ENCODE measurements around the gene CSNK2A1. TPM values are rescaled to one million over a fixed set of nuclear protein-coding genes. Genes with fewer than 3 reads are reported as not detected.
A peak's percentile ranks its signal among the peaks of the same experiment; 100 is the strongest.

CSNK2A1 gene
- total RNA-seq: 100 TPM
- 39.7 TPM for polyA plus RNA-seq (ENCODE audit: insufficient read depth, low read depth, low replicate concordance)
- long read RNA-seq, donor 1, full-length matches to known transcripts: 11 of 11 reads
- long read RNA-seq, donor 1, partial matches to known transcripts: 0 of 11 reads
- long read RNA-seq, donor 1, other reads (novel, unspliced or antisense): 0 of 11 reads
- long read RNA-seq, donor 2, full-length matches to known transcripts: 26 of 32 reads
- long read RNA-seq, donor 2, partial matches to known transcripts: 6 of 32 reads
- long read RNA-seq, donor 2, other reads (novel, unspliced or antisense): 0 of 32 reads
- long read RNA-seq, donor 3, full-length matches to known transcripts: 27 of 36 reads
- long read RNA-seq, donor 3, partial matches to known transcripts: 9 of 36 reads
- long read RNA-seq, donor 3, other reads (novel, unspliced or antisense): 0 of 36 reads
- long read RNA-seq, donor 4, full-length matches to known transcripts: 26 of 26 reads
- long read RNA-seq, donor 4, partial matches to known transcripts: 0 of 26 reads
- long read RNA-seq, donor 4, other reads (novel, unspliced or antisense): 0 of 26 reads
- long read RNA-seq, donor 5, full-length matches to known transcripts: 1 of 1 reads
- long read RNA-seq, donor 5, partial matches to known transcripts: 0 of 1 reads
- long read RNA-seq, donor 5, other reads (novel, unspliced or antisense): 0 of 1 reads
- long read RNA-seq, donor 6, full-length matches to known transcripts: 15 of 15 reads
- long read RNA-seq, donor 6, partial matches to known transcripts: 0 of 15 reads
- long read RNA-seq, donor 6, other reads (novel, unspliced or antisense): 0 of 15 reads
- long read RNA-seq, donor 7, full-length matches to known transcripts: 28 of 46 reads
- long read RNA-seq, donor 7, partial matches to known transcripts: 5 of 46 reads
- long read RNA-seq, donor 7, other reads (novel, unspliced or antisense): 13 of 46 reads
- long read RNA-seq, donor 8, full-length matches to known transcripts: 19 of 24 reads
- long read RNA-seq, donor 8, partial matches to known transcripts: 5 of 24 reads
- long read RNA-seq, donor 8, other reads (novel, unspliced or antisense): 0 of 24 reads
- long read RNA-seq, donor 9, full-length matches to known transcripts: 12 of 12 reads
- long read RNA-seq, donor 9, partial matches to known transcripts: 0 of 12 reads
- long read RNA-seq, donor 9, other reads (novel, unspliced or antisense): 0 of 12 reads
- long read RNA-seq, donor 10, full-length matches to known transcripts: 20 of 20 reads
- long read RNA-seq, donor 10, partial matches to known transcripts: 0 of 20 reads
- long read RNA-seq, donor 10, other reads (novel, unspliced or antisense): 0 of 20 reads

DNA sequence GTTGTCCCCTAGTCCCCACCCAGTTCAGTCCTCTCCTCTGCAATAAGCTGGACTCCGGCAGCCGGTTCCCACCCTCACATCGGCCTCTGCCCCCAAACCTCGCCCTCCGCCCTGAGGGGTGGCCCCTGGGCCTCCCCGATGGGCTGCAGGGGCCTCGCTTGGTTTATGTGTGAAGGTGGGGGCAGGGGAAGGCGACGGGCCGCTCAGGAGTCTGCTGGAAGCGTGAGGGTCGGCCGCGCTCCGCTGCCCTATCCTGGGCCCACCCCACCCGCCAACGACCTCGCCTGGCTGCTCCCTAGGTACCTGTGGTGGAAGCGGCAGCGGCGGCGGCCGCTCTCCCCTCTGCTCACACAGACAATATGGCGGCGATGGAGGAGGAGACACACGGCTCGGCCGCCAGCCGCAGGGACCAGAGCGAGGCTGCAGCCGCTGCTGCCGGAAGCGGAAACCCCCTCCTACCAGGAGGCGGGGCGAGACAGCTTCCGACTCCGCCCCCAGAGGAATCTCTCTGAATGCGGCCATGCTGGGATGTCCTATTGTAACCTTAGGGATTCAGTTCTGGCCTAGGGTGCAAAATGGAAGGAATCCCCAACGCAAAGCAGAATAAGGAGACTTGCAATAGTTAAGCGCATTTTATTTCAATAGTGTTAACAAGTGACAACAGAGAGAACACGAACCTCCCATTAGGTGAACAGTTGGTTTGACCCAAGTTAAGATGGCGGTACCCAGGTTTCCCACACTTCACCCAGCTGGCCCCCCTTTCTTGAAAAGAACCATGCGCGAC lies at the start of gene CSNK2A1:
TSS of gene CSNK2A1 (minus strand) at position 422 of the 784 bp plus-strand sequence. CDS start 35,239 bp downstream, outside the sequence.
- H3K9me3 ChIP-seq (ENCODE audit: control insufficient read depth in 2 of 3, insufficient read depth in 1 of 3, low read length in 3 of 3): no peaks in the 10 kb centered on the region

DNA sequence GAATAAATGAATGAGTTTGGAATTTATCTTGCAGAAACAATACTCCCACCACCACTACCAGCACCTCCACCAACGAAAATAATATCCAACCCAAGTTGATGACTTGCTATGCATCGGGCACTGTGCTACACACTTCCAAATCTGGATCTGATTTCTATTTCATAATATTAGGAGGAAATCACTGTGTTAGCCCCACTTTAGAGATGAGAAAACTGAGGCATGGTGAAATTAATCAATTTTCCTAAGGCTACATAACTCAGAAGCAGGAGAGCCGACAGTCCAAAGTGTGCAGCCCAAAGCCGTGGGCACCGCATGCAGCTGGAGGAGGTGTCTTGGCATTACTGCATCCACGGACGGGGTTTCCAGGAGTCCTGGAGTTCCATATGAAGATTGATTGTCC lies 48.9 kb upstream of the CSNK2A1 start:
- H3K4me3 ChIP-seq (ENCODE audit: low read length in 3 of 3): no peak overlapping the region
- no peak for FAIRE-seq
- DNase-seq: no peak
- no peak overlapping the region for H3K27ac ChIP-seq (ENCODE audit: low read depth in 2 of 2, low read length in 2 of 2)
- H3K27me3 ChIP-seq (ENCODE audit: control insufficient read depth, insufficient read depth, low read length): no peaks in the 10 kb centered on the region
- intact Hi-C loops (cut with DNase I): no loop called here
- peaks cover 0 to 2% (median 0%) of the 10 kb centered on the region in 3 donors for H3K4me1 ChIP-seq (ENCODE audit: control insufficient read depth in 2 of 3, insufficient read depth in 2 of 3, low read depth in 1 of 3, low read length in 3 of 3)
- TF ChIP-seq, protein P1, sequence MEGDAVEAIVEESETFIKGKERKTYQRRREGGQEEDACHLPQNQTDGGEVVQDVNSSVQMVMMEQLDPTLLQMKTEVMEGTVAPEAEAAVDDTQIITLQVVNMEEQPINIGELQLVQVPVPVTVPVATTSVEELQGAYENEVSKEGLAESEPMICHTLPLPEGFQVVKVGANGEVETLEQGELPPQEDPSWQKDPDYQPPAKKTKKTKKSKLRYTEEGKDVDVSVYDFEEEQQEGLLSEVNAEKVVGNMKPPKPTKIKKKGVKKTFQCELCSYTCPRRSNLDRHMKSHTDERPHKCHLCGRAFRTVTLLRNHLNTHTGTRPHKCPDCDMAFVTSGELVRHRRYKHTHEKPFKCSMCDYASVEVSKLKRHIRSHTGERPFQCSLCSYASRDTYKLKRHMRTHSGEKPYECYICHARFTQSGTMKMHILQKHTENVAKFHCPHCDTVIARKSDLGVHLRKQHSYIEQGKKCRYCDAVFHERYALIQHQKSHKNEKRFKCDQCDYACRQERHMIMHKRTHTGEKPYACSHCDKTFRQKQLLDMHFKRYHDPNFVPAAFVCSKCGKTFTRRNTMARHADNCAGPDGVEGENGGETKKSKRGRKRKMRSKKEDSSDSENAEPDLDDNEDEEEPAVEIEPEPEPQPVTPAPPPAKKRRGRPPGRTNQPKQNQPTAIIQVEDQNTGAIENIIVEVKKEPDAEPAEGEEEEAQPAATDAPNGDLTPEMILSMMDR (IDR thresholded peaks at IDR 0.05; ENCODE audit: borderline replicate concordance, extremely low read depth, insufficient read depth): no peak
- H3K9me3 ChIP-seq (ENCODE audit: control insufficient read depth in 2 of 3, insufficient read depth in 1 of 3, low read length in 3 of 3): no peaks in the 10 kb centered on the region
- H3K9ac ChIP-seq (ENCODE audit: low read length in 3 of 3): no peak overlapping the region
- H3K36me3 ChIP-seq (ENCODE audit: control insufficient read depth in 2 of 3, insufficient read depth in 3 of 3, low read length in 3 of 3): no peaks in the 10 kb centered on the region

More for the DNA sequence above, at the start of gene CSNK2A1:
- Histone ChIP-seq H3K4me3 (ENCODE audit: low read length in 3 of 3) (peak within 1 kb of the TSS; percentile 81 to 91 (median 85)), H3K9ac (ENCODE audit: low read length in 3 of 3) (peak within 1 kb of the TSS; percentile 79 to 87 (median 83)), H3K27me3 (ENCODE audit: control insufficient read depth, insufficient read depth, low read length) (no peaks in the 10 kb centered on the region), H3K36me3 (ENCODE audit: control insufficient read depth in 2 of 3, insufficient read depth in 3 of 3, low read length in 3 of 3) (no peaks in the 10 kb centered on the region), H3K4me1 (ENCODE audit: control insufficient read depth in 2 of 3, insufficient read depth in 2 of 3, low read depth in 1 of 3, low read length in 3 of 3) (peaks cover 5 to 31% (median 17%) of the 10 kb centered on the region in 3 donors), H3K27ac (ENCODE audit: low read depth in 2 of 2, low read length in 2 of 2) (peak within 1 kb of the TSS; percentile 93 to 96)
- peak; percentile 98 to 99 (median 98) for DNase-seq
- intact Hi-C loops (cut with DNase I): no loop called here
- TF ChIP-seq, protein P1 (IDR thresholded peaks at IDR 0.05; ENCODE audit: borderline replicate concordance, extremely low read depth, insufficient read depth): no peak
- peak; percentile 72 for FAIRE-seq

DNA sequence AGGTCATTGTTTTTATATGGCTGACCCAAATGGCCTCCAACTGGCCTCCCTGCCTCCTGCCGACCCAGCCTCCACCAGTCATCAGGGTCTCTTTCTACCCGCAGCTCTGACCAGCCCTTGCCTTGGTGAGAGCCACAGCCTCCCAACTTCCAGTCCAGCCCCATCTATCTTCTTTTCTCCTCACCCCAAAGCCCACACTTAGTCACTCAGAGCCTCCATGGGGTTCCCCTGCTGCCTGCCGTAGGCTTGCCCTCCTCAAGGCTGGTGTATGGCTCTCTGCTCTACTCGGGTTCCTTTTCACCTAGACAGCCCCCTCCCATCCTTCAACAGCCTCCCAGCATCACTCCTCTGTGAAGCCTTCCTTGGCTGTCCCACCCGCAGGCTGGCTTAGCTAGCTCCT lies 48.4 kb upstream of the CSNK2A1 start:
- Histone ChIP-seq H3K4me1 (ENCODE audit: control insufficient read depth in 2 of 3, insufficient read depth in 2 of 3, low read depth in 1 of 3, low read length in 3 of 3) (peaks cover 0 to 2% (median 0%) of the 10 kb centered on the region in 3 donors), H3K9me3 (ENCODE audit: control insufficient read depth in 2 of 3, insufficient read depth in 1 of 3, low read length in 3 of 3) (no peaks in the 10 kb centered on the region), H3K27ac (ENCODE audit: low read depth in 2 of 2, low read length in 2 of 2) (no peak overlapping the region), H3K9ac (ENCODE audit: low read length in 3 of 3) (no peak overlapping the region), H3K4me3 (ENCODE audit: low read length in 3 of 3) (no peak overlapping the region), H3K27me3 (ENCODE audit: control insufficient read depth, insufficient read depth, low read length) (no peaks in the 10 kb centered on the region), H3K36me3 (ENCODE audit: control insufficient read depth in 2 of 3, insufficient read depth in 3 of 3, low read length in 3 of 3) (no peaks in the 10 kb centered on the region)
- TF ChIP-seq, protein P1 (IDR thresholded peaks at IDR 0.05; ENCODE audit: borderline replicate concordance, extremely low read depth, insufficient read depth): no peak
- intact Hi-C loops (cut with DNase I): no loop called here
- DNase-seq (no peak), FAIRE-seq (no peak)

All from kidney (tissue), 22 donors.